GM12878 (cell line): ENCODE results near the gene ATP10A.

Source experiments
- CBFB ChIP-seq: IDR thresholded peaks from 2 replicates; pipeline ENCODE4 v1.6.1; 2016; ENCODE audit warnings: antibody characterized with exemption, low read depth
- EP300 ChIP-seq, 2 experiments: fragments of 150-350 bp in 1 of 2; IDR thresholded peaks; 2 replicates each; pipeline ENCODE4 v1.6.1; 2011 to 2012; ENCODE audit warnings: low read depth in 2 of 2, low read length in 2 of 2, borderline replicate concordance in 1 of 2, improper control_type of control experiment in 1 of 2, inconsistent platforms in 1 of 2; ENCODE audit not compliant: control insufficient read depth in 1 of 2
- EZH2 ChIP-seq: IDR thresholded peaks from 2 replicates; pipeline ENCODE4 v1.6.1; 2012; ENCODE audit warnings: low read depth, mild to moderate bottlenecking, control low read depth, inconsistent platforms, low read length, borderline replicate concordance; ENCODE audit not compliant: control insufficient read depth
- POLR2AphosphoS5 ChIP-seq: IDR thresholded peaks from 2 replicates; pipeline ENCODE4 v1.6.1; 2011; ENCODE audit warnings: mild to moderate bottlenecking, low read length, inconsistent platforms
- RAD21 ChIP-seq: IDR thresholded peaks from 2 replicates; pipeline ENCODE4 v1.6.1; 2011; ENCODE audit warnings: mild to moderate bottlenecking, low read depth, low read length, moderate library complexity; ENCODE audit not compliant: insufficient read depth
- RELA ChIP-seq: fragments of 450-650 bp; IDR thresholded peaks from 2 replicates; pipeline ENCODE4 v1.8.0; 2014; ENCODE audit warnings: borderline replicate concordance; ENCODE audit not compliant: partially characterized antibody
- YY1 ChIP-seq: IDR thresholded peaks from 2 replicates; pipeline ENCODE4 v1.6.1; 2011; ENCODE audit warnings: low read depth, mild to moderate bottlenecking, low read length

DNA sequence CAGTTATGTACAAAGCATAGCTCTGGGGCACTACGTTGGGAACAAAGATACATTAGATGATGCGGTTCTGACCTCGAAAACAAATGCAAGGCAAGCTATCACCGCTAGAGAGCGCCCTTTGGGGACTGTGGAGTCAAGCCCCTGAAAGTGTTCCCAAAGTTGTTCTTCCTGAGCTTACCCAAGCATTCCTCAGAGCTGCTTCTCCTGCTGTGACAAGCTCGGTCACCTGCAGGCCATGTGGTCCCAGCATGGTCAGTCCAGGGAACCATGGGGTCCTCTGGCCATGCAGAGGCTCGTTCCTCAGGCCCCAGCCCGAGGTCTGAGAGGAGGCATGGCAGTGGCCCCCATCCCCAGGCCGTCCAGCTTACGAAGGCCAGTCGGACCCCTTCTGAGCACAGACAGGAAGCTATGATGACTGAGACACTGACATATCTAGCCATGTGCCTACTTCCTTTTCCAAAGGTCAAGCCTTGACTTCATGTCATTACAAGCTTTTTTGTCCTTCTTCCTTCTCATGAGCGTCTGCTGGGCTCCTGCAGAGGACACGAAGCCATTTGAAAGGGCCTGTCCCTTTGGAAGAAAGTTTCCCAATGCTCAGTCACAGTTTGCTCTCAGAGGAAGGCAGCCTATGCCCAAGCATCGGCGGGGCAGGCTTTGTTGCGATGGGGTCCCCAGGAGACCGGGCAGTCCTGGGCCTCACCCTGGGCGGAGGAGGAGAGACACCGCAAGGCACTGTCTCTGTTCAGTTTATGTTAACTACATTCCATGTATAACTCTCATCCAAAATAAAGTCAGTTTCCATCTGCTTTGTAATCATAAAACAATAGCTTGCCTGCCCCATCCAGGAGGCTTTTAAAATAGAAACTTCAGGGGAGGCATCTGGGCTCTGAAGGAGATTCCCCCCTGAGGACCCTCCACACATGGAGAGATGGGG, 79.3 kb downstream of the ATP10A start:
- no peak for TF ChIP-seq RELA
- TF ChIP-seq CBFB: no peak
- TF ChIP-seq RAD21: no peak
- no peak for TF ChIP-seq EP300 (IDR thresholded peaks at IDR 0.05; ENCODE audit: borderline replicate concordance in 1 of 2, control insufficient read depth in 1 of 2, low read depth in 2 of 2, low read length in 2 of 2)
- TF ChIP-seq YY1: no peak
- no peak for TF ChIP-seq POLR2AphosphoS5
- no peak for TF ChIP-seq EZH2
